GM18511 (cell line): Measurements from ENCODE around the gene PHF1.
"Not testable (repeated sequence)": the region's sequence is repeated elsewhere in the genome, so short reads cannot be mapped to it uniquely, and the experiment has no call there.

Source experiments
- ATAC-seq: cut with Tn5 transposase; IDR thresholded peaks from one replicate; pipeline ENCODE4 v1.9.1; 2021; ENCODE audit warnings: mild to moderate bottlenecking, moderate library complexity; ENCODE audit not compliant: unreplicated experiment

PHF1 gene

DNA sequence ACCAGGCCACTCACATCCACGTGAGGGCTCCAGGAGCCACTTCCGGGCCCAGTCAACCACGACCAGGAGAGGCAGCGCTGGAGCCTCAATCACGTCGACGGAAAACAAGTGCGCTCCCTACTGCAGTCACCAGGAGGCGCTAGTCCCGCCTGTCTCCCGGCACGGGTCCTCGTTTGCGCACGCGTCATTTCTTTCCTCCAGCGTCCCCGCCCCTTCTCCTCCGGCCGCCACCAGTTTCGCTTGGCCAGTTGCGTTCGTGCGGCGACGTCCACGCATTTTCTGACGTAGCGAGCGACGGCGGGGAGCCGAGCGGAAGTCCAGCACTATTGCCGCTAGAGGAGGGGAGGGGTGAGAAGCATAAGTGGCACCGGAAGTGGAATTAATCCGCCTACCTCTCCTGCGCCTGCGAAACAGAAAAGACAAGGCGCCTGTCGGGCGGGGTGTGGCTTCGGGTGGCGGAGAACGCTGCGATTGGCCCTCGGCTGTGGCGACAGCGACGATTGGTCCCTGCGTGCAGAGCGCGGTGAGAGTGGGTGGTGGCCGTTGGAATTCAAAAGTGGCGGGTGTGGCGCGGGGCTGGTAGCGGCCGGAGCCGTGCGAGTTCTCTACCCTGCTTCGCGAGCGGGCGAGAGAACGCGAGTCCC, 19.4 kb upstream of the PHF1 start, which contains the start of gene KIFC1:
KIFC1 (plus strand) TSS at position 546 of the 644 bp plus-strand sequence. CDS start 163 bp downstream, outside the sequence.
- ATAC-seq, result peak; percentile 88

DNA sequence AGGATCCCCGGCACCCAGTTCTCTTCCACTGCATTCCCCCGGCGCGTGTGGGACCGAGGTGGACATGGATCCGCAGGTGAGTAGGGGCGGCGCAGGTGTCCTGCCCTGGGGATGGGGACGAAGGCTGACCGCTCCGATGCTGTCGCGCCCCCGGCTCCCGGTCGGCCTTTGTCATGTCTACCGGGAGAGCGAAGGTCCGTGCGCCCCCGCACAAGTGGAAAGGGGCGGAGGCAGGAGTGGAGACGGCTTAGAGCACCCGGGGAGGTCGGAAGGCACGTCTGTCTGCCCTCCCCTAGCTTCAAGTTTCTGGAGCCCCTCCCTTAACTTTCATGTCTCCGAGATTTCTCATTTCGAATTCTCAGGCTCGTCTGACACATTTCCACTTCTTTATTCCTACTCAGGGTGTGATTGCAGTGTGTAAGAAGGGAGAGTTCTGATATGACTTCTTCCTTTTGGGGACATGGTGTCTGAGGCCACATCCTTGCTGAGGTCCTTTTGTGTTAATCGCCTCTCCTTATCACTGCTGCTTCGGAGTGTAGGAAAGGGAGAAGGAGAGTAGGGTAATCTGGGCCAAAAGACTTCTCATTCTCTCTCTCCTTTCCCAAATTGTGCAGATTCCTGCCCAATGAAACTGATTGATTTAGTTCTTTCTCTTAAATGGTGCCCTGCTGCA, 18.8 kb upstream of the PHF1 start:
- ATAC-seq, result peak; percentile 12

DNA sequence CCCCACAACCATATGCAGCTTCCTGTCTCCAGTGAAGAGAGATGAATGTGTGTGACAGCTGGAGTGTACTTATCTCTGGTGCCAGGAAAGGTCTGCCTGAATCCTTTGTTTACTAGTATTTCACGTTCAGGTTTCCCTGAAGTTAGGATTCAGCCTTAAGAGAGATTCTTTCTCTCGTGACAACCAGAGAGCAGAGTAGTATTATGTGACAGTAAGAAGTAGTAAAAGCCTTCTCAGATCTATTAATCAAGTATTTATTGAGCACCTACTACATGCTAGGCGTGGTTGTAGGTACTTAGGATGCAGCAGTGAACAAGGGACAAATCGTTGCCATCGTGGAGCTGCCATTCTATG, 18.2 kb upstream of the PHF1 start:
- ATAC-seq, result no peak

DNA sequence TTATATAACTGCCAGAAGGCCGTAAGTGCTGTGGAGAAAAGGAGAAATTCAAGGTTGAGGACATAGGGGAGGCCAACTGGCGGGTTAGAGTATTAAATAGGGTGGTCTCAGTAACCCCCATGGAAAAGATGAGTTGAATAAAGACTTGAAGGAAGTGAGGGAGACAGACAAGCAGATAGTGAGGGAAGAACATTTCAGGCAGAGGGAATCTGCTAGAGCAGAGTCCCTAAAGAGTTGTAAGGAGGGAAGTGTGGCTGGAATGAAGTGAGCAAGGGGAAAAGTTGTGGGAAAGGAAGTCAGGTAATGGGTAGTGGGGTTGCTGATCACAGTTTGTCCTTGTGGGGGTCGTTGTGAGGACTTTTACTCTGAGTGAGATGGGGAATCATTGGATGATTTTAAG, 17.8 kb upstream of the PHF1 start:
- no peak for ATAC-seq

DNA sequence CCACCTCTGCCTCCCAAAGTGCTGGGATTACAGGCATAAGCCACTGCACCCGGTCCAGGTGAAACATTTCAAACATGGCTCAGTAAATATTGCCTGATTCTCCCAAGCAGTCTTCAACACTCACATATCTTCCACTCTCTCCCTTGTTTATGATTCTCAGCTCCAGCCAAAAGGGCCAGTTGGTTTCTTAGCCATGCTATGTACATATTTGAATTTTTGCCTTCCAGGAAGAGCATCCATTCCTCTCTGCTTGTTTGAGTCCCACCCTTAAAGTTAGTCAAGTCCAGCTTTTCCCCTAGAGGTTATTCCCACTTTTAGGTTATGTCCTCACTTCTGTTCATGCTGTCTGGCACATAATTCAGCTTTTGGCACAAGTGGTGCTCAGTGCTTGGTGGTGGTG, 13.3 kb upstream of the PHF1 start:
- ATAC-seq, result no peak

DNA sequence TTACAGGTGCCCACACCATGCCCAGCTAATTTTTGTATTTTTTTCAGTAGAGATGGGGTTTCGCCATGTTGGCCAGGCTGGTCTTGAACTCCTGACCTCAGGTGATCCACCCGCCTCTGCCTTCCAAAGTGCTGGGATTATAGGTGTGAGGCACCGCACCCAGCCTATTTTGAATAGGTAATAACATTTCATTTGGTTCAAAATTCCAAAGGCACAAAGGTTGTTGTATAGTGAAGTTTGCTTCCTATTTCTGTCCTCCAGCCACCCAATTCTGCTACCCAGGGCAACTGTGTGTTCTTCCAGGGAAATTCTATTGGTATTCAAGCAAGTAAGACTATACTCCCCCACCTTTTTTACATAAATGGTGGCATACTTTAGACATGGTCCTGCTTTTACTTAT, 12.2 kb upstream of the PHF1 start:
- ATAC-seq, result not testable (repeated sequence)

DNA sequence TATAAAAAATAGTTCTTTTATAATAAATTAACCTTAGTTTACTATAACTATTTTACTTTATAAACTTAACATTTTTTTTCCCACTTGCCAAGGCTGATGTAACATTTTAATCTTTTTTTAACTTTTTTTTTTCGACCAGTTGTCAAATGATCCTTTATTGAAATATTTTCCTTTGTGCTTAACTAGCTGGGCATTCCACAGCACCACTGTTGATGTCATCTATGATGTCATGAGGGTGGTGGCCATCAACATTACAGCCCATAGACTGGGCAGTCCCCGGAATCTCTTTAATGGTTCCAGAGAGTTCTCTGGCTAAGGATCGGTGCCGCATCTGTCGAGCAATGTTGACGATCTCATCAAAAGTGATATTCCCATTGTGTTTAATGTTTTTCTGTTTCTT, 10.9 kb upstream of the PHF1 start:
- ATAC-seq, result not testable (repeated sequence)

DNA sequence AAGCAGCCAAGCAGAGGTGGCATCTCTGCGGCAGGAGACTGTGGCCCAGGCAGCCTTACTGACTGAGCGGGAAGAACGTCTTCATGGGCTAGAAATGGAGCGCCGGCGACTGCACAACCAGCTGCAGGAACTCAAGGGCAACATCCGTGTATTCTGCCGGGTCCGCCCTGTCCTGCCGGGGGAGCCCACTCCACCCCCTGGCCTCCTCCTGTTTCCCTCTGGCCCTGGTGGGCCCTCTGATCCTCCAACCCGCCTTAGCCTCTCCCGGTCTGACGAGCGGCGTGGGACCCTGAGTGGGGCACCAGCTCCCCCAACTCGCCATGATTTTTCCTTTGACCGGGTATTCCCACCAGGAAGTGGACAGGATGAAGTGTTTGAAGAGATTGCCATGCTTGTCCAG, 5.9 kb upstream of the PHF1 start:
- ATAC-seq, result no peak

DNA sequence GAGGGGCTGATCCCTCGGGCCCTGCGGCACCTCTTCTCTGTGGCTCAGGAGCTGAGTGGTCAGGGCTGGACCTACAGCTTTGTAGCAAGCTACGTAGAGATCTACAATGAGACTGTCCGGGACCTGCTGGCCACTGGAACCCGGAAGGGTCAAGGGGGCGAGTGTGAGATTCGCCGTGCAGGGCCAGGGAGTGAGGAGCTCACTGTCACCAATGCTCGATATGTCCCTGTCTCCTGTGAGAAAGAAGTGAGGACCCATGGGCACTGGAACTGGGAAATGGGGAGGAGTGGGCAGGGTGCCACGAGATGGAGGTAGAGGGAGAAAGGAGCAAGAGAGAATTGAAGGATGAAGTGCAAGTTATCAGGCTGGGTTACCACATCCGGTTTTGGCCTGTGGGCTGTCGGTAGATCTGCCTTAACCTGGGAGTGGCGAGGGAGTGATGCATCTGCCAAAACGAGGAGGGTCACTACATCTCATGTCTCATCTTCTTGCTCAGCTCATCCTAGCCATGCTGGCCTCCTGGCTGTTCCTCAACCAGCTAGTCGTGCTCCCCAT, 5.4 kb upstream of the PHF1 start:
- no peak for ATAC-seq

DNA sequence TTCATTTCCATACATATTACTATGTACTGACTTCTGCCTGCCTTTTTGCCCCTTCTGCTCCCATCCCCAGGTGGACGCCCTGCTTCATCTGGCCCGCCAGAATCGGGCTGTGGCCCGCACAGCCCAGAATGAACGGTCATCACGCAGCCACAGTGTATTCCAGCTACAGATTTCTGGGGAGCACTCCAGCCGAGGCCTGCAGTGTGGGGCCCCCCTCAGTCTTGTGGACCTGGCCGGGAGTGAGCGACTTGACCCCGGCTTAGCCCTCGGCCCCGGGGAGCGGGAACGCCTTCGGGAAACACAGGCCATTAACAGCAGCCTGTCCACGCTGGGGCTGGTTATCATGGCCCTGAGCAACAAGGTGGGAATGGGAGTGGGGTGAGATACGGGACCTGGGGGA, 4.7 kb upstream of the PHF1 start:
- no peak for ATAC-seq

DNA sequence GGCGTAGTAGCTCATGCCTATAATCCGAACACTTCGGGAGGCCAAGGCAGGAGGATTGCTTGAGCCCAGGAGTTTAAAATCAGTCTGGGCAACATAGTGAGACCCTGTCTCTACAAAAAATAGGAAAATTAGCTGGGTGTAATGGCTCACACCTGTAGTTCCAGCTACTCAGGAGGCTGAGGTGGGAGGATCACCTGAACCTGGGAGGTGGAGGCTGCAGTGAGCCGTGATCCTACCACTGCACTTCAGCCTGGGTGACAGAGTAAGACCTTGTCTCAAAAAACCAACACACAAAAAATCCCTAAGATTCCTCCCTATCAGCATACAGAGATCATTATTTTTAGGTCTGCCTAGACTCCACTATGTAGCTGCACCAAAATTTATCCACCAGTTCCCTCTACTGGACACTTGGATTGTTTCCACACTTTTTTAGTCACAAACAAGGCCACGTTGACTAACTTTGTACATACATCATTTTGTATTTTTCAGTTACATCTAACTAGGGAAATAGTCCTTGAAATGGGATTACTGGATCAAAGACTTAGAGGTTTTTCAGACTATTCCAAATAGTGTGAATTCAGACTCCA, 3.6 kb upstream of the PHF1 start:
- ATAC-seq, result no peak

DNA sequence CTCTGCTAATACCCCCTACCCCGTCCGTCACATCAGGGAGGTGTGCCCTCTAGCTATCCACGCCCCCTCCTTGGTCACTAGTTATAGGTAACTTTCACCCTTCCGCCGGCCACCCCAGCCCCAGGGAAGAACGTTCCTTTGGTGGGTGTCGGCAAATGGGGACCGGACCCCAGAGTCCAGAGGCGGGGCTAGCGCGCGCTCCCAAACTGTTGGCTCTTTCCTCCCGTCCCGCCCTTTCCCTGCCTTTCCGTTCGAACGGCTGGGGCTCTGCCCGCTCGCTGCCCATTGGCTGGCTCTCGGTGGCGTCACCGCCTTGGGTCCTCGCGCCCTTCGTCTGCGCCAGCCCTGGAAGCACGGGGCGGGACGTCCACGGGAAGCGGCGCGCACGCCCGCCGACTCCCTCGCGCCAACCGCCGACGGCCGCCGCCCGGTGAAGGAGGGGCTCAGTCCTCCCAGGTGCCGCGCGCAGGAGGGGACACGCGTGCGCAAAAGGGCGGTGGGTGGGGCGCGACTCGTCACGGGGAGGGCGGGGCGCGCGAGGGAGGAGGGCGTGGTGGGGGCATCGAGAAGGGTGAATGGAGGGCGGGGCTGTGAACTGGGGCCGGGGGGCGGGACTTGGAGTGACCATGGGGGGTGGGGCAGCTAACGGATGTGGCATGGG, 634 bp upstream of the PHF1 start:
- peak; percentile 82 for ATAC-seq

DNA sequence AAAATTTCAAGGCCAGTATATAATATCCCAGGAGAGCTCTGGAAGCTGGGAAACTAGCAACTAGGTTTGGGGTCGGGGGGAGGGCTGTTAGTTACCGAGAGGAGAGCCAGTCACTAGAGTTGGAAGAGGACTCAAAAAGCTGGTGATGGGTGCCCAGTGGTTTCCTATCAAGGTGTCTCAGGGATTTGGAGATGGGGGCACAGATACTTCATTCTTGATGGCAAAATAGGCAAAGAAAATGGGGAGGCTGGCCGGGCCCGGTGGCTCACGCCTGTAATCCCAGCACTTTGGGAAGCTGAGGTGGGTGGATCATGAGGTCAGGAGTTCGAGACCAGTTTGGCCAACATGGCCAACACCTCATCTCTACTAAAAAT, 805 bp downstream of the PHF1 start:
- no peak for ATAC-seq

DNA sequence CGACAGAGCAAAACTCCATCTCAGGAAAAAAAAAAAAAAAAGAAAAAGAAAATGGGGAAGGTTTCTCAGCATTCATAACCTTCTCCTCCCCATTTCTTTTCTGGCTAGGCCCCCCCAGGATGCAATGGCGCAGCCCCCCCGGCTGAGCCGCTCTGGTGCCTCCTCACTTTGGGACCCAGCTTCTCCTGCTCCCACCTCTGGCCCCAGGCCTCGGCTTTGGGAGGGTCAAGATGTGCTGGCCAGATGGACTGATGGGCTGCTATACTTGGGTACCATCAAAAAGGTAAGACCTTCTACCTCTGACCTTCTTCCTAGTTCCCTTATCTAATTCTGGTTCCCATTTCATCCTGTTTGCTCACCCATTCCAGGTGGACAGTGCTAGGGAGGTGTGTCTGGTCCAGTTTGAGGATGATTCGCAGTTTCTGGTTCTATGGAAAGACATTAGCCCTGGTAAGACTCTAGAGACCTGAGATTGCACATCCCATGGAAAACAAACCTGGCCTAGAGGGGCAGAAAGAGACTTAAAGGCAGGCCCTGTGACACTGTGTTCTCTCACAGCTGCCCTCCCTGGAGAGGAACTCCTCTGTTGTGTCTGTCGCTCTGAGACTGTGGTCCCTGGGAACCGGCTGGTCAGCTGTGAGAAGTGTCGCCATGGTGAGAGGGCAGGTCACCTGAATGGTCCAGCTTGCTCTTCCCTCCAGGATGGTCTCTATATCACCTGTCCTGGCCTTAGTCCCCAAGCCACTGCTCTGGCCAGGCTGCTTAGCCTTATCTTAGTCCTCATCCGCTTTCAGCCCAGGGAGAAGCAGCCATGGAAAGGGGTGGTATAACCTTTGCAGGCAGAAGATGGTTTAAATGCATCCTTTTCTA, 1.6 kb downstream of the PHF1 start:
- no peak for ATAC-seq

DNA sequence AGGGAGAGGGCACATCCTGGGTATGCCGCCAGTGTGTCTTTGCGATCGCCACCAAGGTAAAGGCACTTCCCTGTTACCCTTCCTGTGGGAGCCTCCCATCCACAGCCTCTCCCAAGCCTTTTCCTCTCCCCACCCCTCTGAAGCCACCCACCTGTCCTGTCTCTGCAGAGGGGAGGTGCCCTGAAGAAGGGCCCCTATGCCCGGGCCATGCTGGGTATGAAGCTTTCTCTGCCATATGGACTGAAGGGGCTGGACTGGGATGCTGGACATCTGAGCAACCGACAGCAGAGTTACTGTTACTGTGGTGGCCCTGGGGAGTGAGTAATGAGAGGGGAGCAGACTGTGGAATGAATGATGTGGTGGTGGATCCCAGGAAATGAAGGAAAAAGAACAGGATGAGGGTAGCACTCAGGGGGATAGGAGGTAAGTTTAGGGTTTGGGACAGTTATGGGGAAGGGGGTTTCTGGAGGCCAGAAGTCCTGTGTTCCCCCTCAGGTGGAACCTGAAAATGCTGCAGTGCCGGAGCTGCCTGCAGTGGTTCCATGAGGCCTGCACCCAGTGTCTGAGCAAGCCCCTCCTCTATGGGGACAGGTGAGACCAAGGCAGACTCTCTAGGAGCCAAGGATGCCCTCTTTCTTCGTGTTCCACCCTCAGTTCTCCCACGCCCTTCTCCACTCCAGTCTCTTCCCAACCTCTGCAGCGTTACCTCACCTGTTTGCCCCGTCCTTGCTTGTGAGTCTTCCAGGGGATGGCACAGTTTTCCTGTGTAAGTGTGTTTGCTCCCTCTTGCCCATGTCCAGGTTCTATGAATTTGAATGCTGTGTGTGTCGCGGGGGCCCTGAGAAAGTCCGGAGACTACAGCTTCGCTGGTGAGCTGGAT, 2.7 kb downstream of the PHF1 start:
- ATAC-seq, result no peak

DNA sequence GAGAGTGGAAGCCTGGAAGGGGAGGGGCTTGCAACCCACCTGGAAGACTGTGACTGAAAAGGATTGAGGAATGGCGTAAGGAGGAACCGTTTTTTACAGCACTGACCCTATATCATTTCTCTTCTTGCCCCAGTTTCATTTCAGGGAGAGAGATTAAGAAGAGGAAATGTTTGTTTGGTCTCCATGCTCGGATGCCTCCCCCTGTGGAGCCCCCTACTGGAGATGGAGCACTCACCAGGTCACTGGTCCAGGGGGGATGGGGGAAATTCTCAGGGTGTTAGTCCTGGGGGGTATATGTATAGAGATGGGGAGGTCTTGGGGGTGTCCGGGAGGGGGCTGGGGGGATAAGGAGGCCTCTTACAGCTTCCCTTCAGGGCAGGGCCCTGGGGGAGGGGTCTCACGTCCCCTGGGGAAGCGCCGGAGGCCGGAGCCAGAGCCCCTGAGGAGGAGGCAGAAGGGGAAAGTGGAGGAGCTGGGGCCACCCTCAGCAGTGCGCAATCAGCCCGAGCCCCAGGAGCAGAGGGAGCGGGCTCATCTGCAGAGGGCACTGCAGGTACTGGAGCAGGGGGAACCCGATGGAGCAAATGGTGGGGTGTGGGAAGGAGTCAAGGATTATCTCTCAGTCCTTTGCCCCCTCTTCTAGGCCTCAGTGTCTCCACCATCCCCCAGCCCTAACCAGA, 3.9 kb downstream of the PHF1 start:
- no peak for ATAC-seq

DNA sequence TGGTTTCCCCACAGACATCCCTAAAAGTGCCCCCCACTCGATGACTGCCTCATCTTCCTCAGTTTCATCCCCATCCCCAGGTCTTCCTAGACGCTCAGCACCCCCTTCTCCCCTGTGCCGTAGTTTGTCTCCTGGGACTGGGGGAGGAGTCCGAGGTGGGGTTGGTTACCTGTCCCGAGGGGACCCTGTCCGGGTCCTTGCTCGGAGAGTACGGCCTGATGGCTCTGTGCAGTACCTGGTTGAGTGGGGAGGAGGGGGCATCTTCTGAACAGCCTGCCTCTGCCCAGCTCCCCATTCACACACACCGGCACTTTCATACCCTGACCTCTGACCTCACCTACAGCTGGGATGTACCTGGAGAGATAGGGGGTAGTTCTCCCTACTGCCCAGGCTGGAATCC, 5.0 kb downstream of the PHF1 start:
- ATAC-seq, result no peak

DNA sequence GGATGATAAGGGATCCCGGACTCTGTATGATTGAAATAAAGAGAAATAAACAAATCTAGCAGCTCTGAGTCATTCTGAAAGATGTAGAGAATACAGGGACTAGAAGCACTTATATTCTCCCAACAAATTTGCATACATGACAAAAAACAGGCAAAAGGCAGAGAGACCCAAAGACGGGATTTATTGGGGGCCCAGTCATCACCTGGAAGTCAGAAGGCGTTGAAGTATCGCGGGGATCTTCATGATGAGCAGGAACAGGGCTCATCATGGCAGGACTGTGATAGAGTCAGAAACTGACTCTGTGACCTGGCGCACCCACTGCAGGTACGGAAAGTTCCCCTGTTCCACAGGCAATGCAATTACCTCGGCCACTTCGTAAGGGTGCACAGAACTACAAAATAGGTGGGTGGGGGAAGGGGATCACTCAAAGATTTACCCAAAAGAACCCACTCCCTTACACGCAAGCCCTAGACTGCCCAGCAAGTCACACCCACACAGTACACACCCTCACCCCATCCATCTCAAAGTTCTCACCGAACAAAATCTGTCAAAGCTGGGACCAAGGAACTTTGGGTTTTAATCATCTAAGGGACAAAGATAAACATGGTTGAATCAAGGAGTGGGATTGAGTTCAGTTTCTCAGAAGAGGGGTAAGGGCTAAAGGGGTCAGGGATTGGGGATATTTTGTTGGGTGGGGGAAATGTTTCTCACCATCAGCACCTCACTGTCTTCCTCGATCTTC, 5.7 kb downstream of the PHF1 start:
- no peak for ATAC-seq
